ENCODE data around the gene S100A4. TPM values are rescaled to one million over a fixed set of nuclear protein-coding genes. Genes with fewer than 3 reads are reported as not detected.

The S100A4 gene
- total and polyA plus RNA-seq, 4 donors: 44.0 to 2,351 (median 762) TPM

DNA sequence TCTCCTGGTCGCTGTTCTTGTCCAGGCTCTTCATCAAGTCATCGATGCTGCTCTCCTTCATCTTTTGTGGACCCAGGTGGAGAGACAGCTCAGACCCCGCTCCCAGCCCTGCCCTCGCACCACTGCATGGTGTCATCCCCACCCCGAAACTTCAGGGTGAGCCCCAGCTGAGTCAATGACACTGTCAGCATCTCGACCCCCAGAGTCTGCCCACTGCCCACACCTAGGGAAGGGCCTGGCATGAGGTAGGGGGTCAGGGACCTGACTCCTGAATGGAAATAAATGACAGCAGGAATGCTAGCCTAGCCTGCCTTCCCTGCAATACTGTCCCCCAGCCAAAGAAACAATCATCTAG lies 8.3 kb downstream of the S100A4 start:
- TF ChIP-seq, protein P1, sequence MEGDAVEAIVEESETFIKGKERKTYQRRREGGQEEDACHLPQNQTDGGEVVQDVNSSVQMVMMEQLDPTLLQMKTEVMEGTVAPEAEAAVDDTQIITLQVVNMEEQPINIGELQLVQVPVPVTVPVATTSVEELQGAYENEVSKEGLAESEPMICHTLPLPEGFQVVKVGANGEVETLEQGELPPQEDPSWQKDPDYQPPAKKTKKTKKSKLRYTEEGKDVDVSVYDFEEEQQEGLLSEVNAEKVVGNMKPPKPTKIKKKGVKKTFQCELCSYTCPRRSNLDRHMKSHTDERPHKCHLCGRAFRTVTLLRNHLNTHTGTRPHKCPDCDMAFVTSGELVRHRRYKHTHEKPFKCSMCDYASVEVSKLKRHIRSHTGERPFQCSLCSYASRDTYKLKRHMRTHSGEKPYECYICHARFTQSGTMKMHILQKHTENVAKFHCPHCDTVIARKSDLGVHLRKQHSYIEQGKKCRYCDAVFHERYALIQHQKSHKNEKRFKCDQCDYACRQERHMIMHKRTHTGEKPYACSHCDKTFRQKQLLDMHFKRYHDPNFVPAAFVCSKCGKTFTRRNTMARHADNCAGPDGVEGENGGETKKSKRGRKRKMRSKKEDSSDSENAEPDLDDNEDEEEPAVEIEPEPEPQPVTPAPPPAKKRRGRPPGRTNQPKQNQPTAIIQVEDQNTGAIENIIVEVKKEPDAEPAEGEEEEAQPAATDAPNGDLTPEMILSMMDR (IDR thresholded peaks at IDR 0.05; ENCODE audit: control extremely low read depth, extremely low read depth): no peak
- 95 to 100% methylated on average over 6 of the region's 6 CpGs for WGBS, 2 donors

GRCh38 chr1:153536671-153537375 lies 8.8 kb downstream of the S100A4 start:
- peak overlapping the region in 1 of 2 donors; percentile 87 for H3K9ac ChIP-seq (ENCODE audit: insufficient read depth in 1 of 2, low read length in 2 of 2)
- ATAC-seq (ENCODE audit: insufficient read depth, low FRiP score) (peak; percentile 17), DNase-seq (no peak)
- no peaks in the 10 kb centered on the region for H3K27me3 ChIP-seq (ENCODE audit: control insufficient read depth in 3 of 3, insufficient read depth in 3 of 3, low read length in 2 of 3)
- H3K4me1 ChIP-seq (ENCODE audit: control insufficient read depth in 5 of 5, insufficient read depth in 5 of 5, low read length in 5 of 5): peaks cover 0 to 32% (median 16%) of the 10 kb centered on the region in 5 donors
- H3K27ac ChIP-seq (ENCODE audit: low read depth in 1 of 2, low read length in 1 of 2): peak overlapping the region in 1 of 2 donors; percentile 99
- 62 to 70% methylated on average over 9 of the region's 9 CpGs for WGBS, 2 donors
- no peak overlapping the region for H3K4me3 ChIP-seq
- H3K36me3 ChIP-seq (ENCODE audit: control insufficient read depth in 4 of 4, insufficient read depth in 4 of 4, low read length in 4 of 4): peaks cover 0 to 3% (median 0%) of the 10 kb centered on the region in 4 donors
- TF ChIP-seq, protein P1 (IDR thresholded peaks at IDR 0.05; ENCODE audit: control extremely low read depth, extremely low read depth): no peak
- no peaks in the 10 kb centered on the region for H3K9me3 ChIP-seq (ENCODE audit: control insufficient read depth in 4 of 4, insufficient read depth in 3 of 4, low read length in 3 of 4)

More for the DNA sequence above, 8.3 kb downstream of the S100A4 start:
- ATAC-seq (ENCODE audit: insufficient read depth, low FRiP score) (no peak), DNase-seq (no peak)
- Histone ChIP-seq H3K27me3 (ENCODE audit: control insufficient read depth in 3 of 3, insufficient read depth in 3 of 3, low read length in 2 of 3) (no peaks in the 10 kb centered on the region), H3K9me3 (ENCODE audit: control insufficient read depth in 4 of 4, insufficient read depth in 3 of 4, low read length in 3 of 4) (no peaks in the 10 kb centered on the region), H3K9ac (ENCODE audit: insufficient read depth in 1 of 2, low read length in 2 of 2) (no peak overlapping the region), H3K36me3 (ENCODE audit: control insufficient read depth in 4 of 4, insufficient read depth in 4 of 4, low read length in 4 of 4) (peaks cover 0 to 3% (median 0%) of the 10 kb centered on the region in 4 donors), H3K27ac (ENCODE audit: low read depth in 1 of 2, low read length in 1 of 2) (peak overlapping the region in 1 of 2 donors; percentile 99), H3K4me3 (no peak overlapping the region), H3K4me1 (ENCODE audit: control insufficient read depth in 5 of 5, insufficient read depth in 5 of 5, low read length in 5 of 5) (peaks cover 0 to 32% (median 18%) of the 10 kb centered on the region in 5 donors)

GRCh38 chr1:153536012-153536670 lies 9.5 kb downstream of the S100A4 start:
- WGBS, 2 donors: 1% methylated on average over 32 to 38 of the region's 38 CpGs
- H3K9ac ChIP-seq (ENCODE audit: insufficient read depth in 1 of 2, low read length in 2 of 2): peak overlapping the region in 1 of 2 donors; percentile 87
- no peaks in the 10 kb centered on the region for H3K9me3 ChIP-seq (ENCODE audit: control insufficient read depth in 4 of 4, insufficient read depth in 3 of 4, low read length in 3 of 4)
- no peaks in the 10 kb centered on the region for H3K27me3 ChIP-seq (ENCODE audit: control insufficient read depth in 3 of 3, insufficient read depth in 3 of 3, low read length in 2 of 3)
- peak; percentile 83 to 86 (median 84) for DNase-seq
- peak; percentile 74 for ATAC-seq (ENCODE audit: insufficient read depth, low FRiP score)
- peak overlapping the region; percentile 88 to 99 for H3K27ac ChIP-seq (ENCODE audit: low read depth in 1 of 2, low read length in 1 of 2)
- TF ChIP-seq, protein P1 (IDR thresholded peaks at IDR 0.05; ENCODE audit: control extremely low read depth, extremely low read depth): no peak
- H3K36me3 ChIP-seq (ENCODE audit: control insufficient read depth in 4 of 4, insufficient read depth in 4 of 4, low read length in 4 of 4): peaks cover 0 to 3% (median 0%) of the 10 kb centered on the region in 4 donors
- H3K4me1 ChIP-seq (ENCODE audit: control insufficient read depth in 5 of 5, insufficient read depth in 5 of 5, low read length in 5 of 5): peaks cover 0 to 32% (median 16%) of the 10 kb centered on the region in 5 donors
- H3K4me3 ChIP-seq: peak overlapping the region; percentile 87

Data from lung (tissue), 12 donors.